SK-N-DZ (cell line): ENCODE results near the gene AKAP5.

Experiments
- DNase-seq: peaks from one replicate; pipeline ENCODE4 v3.0.0-alpha.2; 2015; ENCODE audit warnings: low spot score

AKAP5 gene

GRCh38 chr14:64459405-64460136, 5.7 kb upstream of the AKAP5 start:
- DNase-seq = no peak

GRCh38 chr14:64461221-64461620, 4.1 kb upstream of the AKAP5 start:
- no peak for DNase-seq

GRCh38 chr14:64463195-64463594, 2.1 kb upstream of the AKAP5 start:
- DNase-seq = no peak

GRCh38 chr14:64463873-64464272, 1.4 kb upstream of the AKAP5 start:
- no peak for DNase-seq

- no peak for DNase-seq
These were observed 648 bp upstream of the AKAP5 start for GRCh38 chr14:64464651-64465050.

GRCh38 chr14:64465831-64466554, 694 bp downstream of the AKAP5 start:
- peak; percentile 60 for DNase-seq

- DNase-seq = no peak
These were observed 1.8 kb downstream of the AKAP5 start for GRCh38 chr14:64467101-64467500.

GRCh38 chr14:64467566-64467965, 2.3 kb downstream of the AKAP5 start:
- no peak for DNase-seq

- no peak for DNase-seq
These were observed 3.2 kb downstream of the AKAP5 start for GRCh38 chr14:64468451-64468850.

GRCh38 chr14:64474041-64474440, 8.7 kb downstream of the AKAP5 start:
- no peak for DNase-seq

- no peak for DNase-seq
These were observed 9.4 kb downstream of the AKAP5 start for GRCh38 chr14:64474698-64475097.

GRCh38 chr14:64475585-64476273, 10.4 kb downstream of the AKAP5 start:
- DNase-seq = no peak

- DNase-seq = no peak
These were observed 11.1 kb downstream of the AKAP5 start for GRCh38 chr14:64476438-64476837.

GRCh38 chr14:64478634-64479250, 13.4 kb downstream of the AKAP5 start:
- DNase-seq = peak; percentile 9

GRCh38 chr14:64488590-64489099, 23.3 kb downstream of the AKAP5 start:
- DNase-seq = no peak

- DNase-seq = no peak
These were observed 26.3 kb downstream of the AKAP5 start for GRCh38 chr14:64491637-64492036.

- no peak for DNase-seq
These were observed 28.2 kb downstream of the AKAP5 start for GRCh38 chr14:64493455-64493854.

GRCh38 chr14:64495252-64495651, 30.0 kb downstream of the AKAP5 start:
- DNase-seq = no peak

GRCh38 chr14:64496764-64497163, 31.5 kb downstream of the AKAP5 start:
- DNase-seq = no peak

- no peak for DNase-seq
These were observed 34.8 kb downstream of the AKAP5 start for GRCh38 chr14:64500088-64500487.

GRCh38 chr14:64501411-64502171, 36.3 kb downstream of the AKAP5 start:
- peak; percentile 72 for DNase-seq
